IMR-90 (cell line): Measurements from ENCODE around the gene PVALEF. TPM values are rescaled to one million over a fixed set of nuclear protein-coding genes. Genes with fewer than 3 reads are reported as not detected.

Experiments
- ATAC-seq: fragments of 200-7000 bp; cut with Tn5 transposase; 2 replicates; pipeline ENCODE4 v1.9.1; 2020; ENCODE audit warnings: low read depth, mild to moderate bottlenecking, moderate library complexity
- BruUV-seq: library from RNA; stranded (reverse); fragments of 400-500 nt; replicated peaks from 2 replicates; lab custom pipeline; 2021; lab: Mats Ljungman, UMichigan
- CTCF ChIA-PET: fragments of 300-600 bp; formaldehyde crosslinking; extraction: SDS; loops from one replicate; lab custom pipeline; 2021; ENCODE audit warnings: antibody characterized with exemption; lab: Yijun Ruan, JAX
- POLR2A ChIA-PET: fragments of 300-600 bp; sonication (Branson Sonifier 250); formaldehyde crosslinking; loops from one replicate; lab custom pipeline; 2022; ENCODE audit warnings: antibody characterized with exemption; ENCODE audit not compliant: unreplicated experiment; lab: Charles Lee
- DNase-seq: peaks from one replicate; pipeline ENCODE4 v3.0.0; 2013
- H2AFZ ChIP-seq: replicated peaks from 2 replicates; pipeline ENCODE3; 2013; ENCODE audit warnings: low read length, mild to moderate bottlenecking; ENCODE audit not compliant: poor library complexity
- H2AK5ac ChIP-seq: 2 replicates; pipeline ENCODE4 v1.6.1; 2013; ENCODE audit warnings: low read depth, low read length, inconsistent platforms
- H2AK9ac ChIP-seq: replicated peaks from 2 replicates; pipeline ENCODE3; 2013; ENCODE audit warnings: mild to moderate bottlenecking, low read depth, low read length, moderate library complexity; ENCODE audit not compliant: poor library complexity
- H2BK120ac ChIP-seq: 2 replicates; pipeline ENCODE4 v1.6.1; 2013; ENCODE audit warnings: low read depth, low read length, inconsistent platforms
- H2BK15ac ChIP-seq: 3 replicates; pipeline ENCODE4 v1.6.1; 2013; ENCODE audit warnings: low read depth, low read length, inconsistent platforms
- H2BK20ac ChIP-seq: 2 replicates; pipeline ENCODE4 v1.6.1; 2013; ENCODE audit warnings: low read depth, mild to moderate bottlenecking, inconsistent platforms, low read length, moderate library complexity
- H2BK5ac ChIP-seq: 2 replicates; pipeline ENCODE4 v1.6.1; 2013; ENCODE audit warnings: mild to moderate bottlenecking, low read depth, low read length, inconsistent platforms; ENCODE audit not compliant: poor library complexity, severe bottlenecking
- H3K14ac ChIP-seq: replicated peaks from 2 replicates; pipeline ENCODE4 v1.6.1; 2013; ENCODE audit warnings: low read depth, low read length, inconsistent platforms
- H3K18ac ChIP-seq: 2 replicates; pipeline ENCODE4 v1.6.1; 2013; ENCODE audit warnings: low read depth, low read length, control low read depth
- H3K23ac ChIP-seq: 2 replicates; pipeline ENCODE4 v1.6.1; 2013; ENCODE audit warnings: low read depth, low read length, inconsistent platforms
- H3K27ac ChIP-seq: 2 replicates; pipeline ENCODE4 v1.5.1; 2013; ENCODE audit warnings: mild to moderate bottlenecking, control low read depth, low read length; ENCODE audit not compliant: insufficient read depth
- H3K27me3 ChIP-seq: 2 replicates; pipeline ENCODE4 v1.6.1; 2013; ENCODE audit warnings: low read length; ENCODE audit not compliant: control insufficient read depth, insufficient read depth
- H3K36me3 ChIP-seq: 2 replicates; pipeline ENCODE4 v1.6.1; 2013; ENCODE audit warnings: low read length, mixed read lengths; ENCODE audit not compliant: control insufficient read depth, insufficient read depth
- H3K4ac ChIP-seq: 2 replicates; pipeline ENCODE4 v1.6.1; 2013; ENCODE audit warnings: low read depth, low read length, inconsistent platforms
- H3K4me1 ChIP-seq: 2 replicates; pipeline ENCODE4 v1.6.1; 2013; ENCODE audit warnings: low read length, mixed read lengths; ENCODE audit not compliant: control insufficient read depth, insufficient read depth
- H3K4me2 ChIP-seq: 2 replicates; pipeline ENCODE4 v1.6.1; 2013; ENCODE audit warnings: low read depth, mild to moderate bottlenecking, control low read depth, low read length, moderate library complexity
- H3K4me3 ChIP-seq: 2 replicates; pipeline ENCODE4 v1.5.1; 2013; ENCODE audit warnings: low read depth, mild to moderate bottlenecking, control low read depth, low read length, moderate library complexity; ENCODE audit not compliant: insufficient read depth
- H3K56ac ChIP-seq: 2 replicates; pipeline ENCODE4 v1.6.1; 2013; ENCODE audit warnings: low read length, inconsistent platforms; ENCODE audit not compliant: insufficient read depth; ENCODE audit errors: extremely low read depth
- H3K79me1 ChIP-seq, 2 experiments: 2 replicates each; pipeline ENCODE4 v1.6.1; 2013; ENCODE audit warnings: low read length in 2 of 2, inconsistent platforms in 1 of 2, low read depth in 1 of 2
- H3K9ac ChIP-seq: 2 replicates; pipeline ENCODE4 v1.6.1; 2013; ENCODE audit warnings: low read depth, low read length, control low read depth
- H3K9me1 ChIP-seq: 2 replicates; pipeline ENCODE4 v1.6.1; 2013; ENCODE audit warnings: low read length, inconsistent platforms; ENCODE audit not compliant: insufficient read depth
- H3K9me3 ChIP-seq: 2 replicates; pipeline ENCODE4 v1.6.1; 2013; ENCODE audit warnings: low read length; ENCODE audit not compliant: control insufficient read depth, insufficient read depth
- H4K20me1 ChIP-seq: 2 replicates; pipeline ENCODE4 v1.6.1; 2013; ENCODE audit warnings: low read length, inconsistent platforms; ENCODE audit not compliant: insufficient read depth
- H4K5ac ChIP-seq: 2 replicates; pipeline ENCODE4 v1.6.1; 2013; ENCODE audit warnings: mild to moderate bottlenecking, low read depth, low read length, control low read depth
- H4K8ac ChIP-seq, 2 experiments: 2 replicates each; pipeline ENCODE4 v1.6.1; 2013; ENCODE audit warnings: low read depth in 2 of 2, low read length in 2 of 2, control low read depth in 1 of 2, inconsistent platforms in 1 of 2
- H4K91ac ChIP-seq: 2 replicates; pipeline ENCODE4 v1.6.1; 2013; ENCODE audit warnings: low read depth, low read length, inconsistent platforms; ENCODE audit not compliant: insufficient read depth
- BHLHE40 ChIP-seq: fragments of 150-350 bp; IDR thresholded peaks from 2 replicates; pipeline ENCODE4 v1.6.1; 2016; ENCODE audit warnings: mild to moderate bottlenecking, low read depth, low read length
- CEBPB ChIP-seq: IDR thresholded peaks from 2 replicates; pipeline ENCODE4 v1.6.1; 2012; ENCODE audit warnings: low read depth, low read length, improper control_type of control experiment
- CHD1 ChIP-seq: IDR thresholded peaks from 2 replicates; pipeline ENCODE4 v1.6.1; 2012; ENCODE audit warnings: low read depth, low read length, improper control_type of control experiment
- CTCF ChIP-seq: conservative IDR thresholded peaks from 2 replicates; pipeline ENCODE4 v1.5.1; 2012; ENCODE audit warnings: mild to moderate bottlenecking, low read depth, low read length, improper control_type of control experiment
- ELK1 ChIP-seq: fragments of 150-350 bp; IDR thresholded peaks from 2 replicates; pipeline ENCODE4 v1.6.1; 2016; ENCODE audit warnings: low read depth, mild to moderate bottlenecking, low read length, moderate library complexity, borderline replicate concordance
- FOS ChIP-seq: fragments of 150-350 bp; IDR thresholded peaks from 2 replicates; pipeline ENCODE4 v1.6.1; 2016; ENCODE audit warnings: low read depth, low read length
- MAFK ChIP-seq: IDR thresholded peaks from 2 replicates; pipeline ENCODE4 v1.6.1; 2012; ENCODE audit warnings: low read depth, low read length, improper control_type of control experiment
- MAZ ChIP-seq: IDR thresholded peaks from 2 replicates; pipeline ENCODE4 v1.6.1; 2012; ENCODE audit warnings: low read depth, mild to moderate bottlenecking, low read length, improper control_type of control experiment, moderate library complexity, borderline replicate concordance
- MXI1 ChIP-seq: IDR thresholded peaks from 2 replicates; pipeline ENCODE4 v1.6.1; 2012; ENCODE audit warnings: low read depth, mild to moderate bottlenecking, low read length, moderate library complexity, borderline replicate concordance
- NFE2L2 ChIP-seq: fragments of 150-350 bp; IDR thresholded peaks from 2 replicates; pipeline ENCODE4 v1.6.1; 2016; ENCODE audit warnings: low read depth, mild to moderate bottlenecking, low read length
- POLR2A ChIP-seq: IDR thresholded peaks from 2 replicates; pipeline ENCODE4 v1.6.1; 2012; ENCODE audit warnings: mild to moderate bottlenecking, low read depth, low read length
- RAD21 ChIP-seq: IDR thresholded peaks from 2 replicates; pipeline ENCODE4 v1.6.1; 2012; ENCODE audit warnings: low read length, improper control_type of control experiment
- RCOR1 ChIP-seq: IDR thresholded peaks from 2 replicates; pipeline ENCODE4 v1.6.1; 2012; ENCODE audit warnings: mild to moderate bottlenecking, low read length, improper control_type of control experiment; ENCODE audit not compliant: insufficient replicate concordance
- RFX5 ChIP-seq: IDR thresholded peaks from 2 replicates; pipeline ENCODE4 v1.8.0; 2012; ENCODE audit warnings: low read depth, mild to moderate bottlenecking, low read length, moderate library complexity
- SMC3 ChIP-seq: fragments of 150-350 bp; IDR thresholded peaks from 2 replicates; pipeline ENCODE4 v1.6.1; 2016; ENCODE audit warnings: low read depth, mild to moderate bottlenecking, antibody characterized with exemption, low read length, moderate library complexity
- USF2 ChIP-seq: fragments of 150-350 bp; IDR thresholded peaks from 2 replicates; pipeline ENCODE4 v1.6.1; 2017; ENCODE audit warnings: mild to moderate bottlenecking, antibody characterized with exemption, low read length, low read depth
- WGBS, 2 experiments: methylation state at CpG; one replicate each; pipeline versions ENCODE4 v1.1.5 to v1.1.7; 2013; ENCODE audit warnings: missing lambda C conversion rate in 2 of 2; ENCODE audit not compliant: insufficient read length in 1 of 2; ENCODE audit errors: extremely low coverage in 2 of 2; 5-methylcytosine and 5-hydroxymethylcytosine counted together
- dilution Hi-C: fragments of 300-500 bp; cut with HindIII; formaldehyde crosslinking; loops from one replicate; pipeline ENCODE4 v1.14.3; 2018; ENCODE audit warnings: low sequenced_read_pairs; ENCODE audit not compliant: unreplicated experiment
- in situ Hi-C: fragments of 300-500 bp; cut with MboI; formaldehyde crosslinking; loops from 3 replicates; pipeline ENCODE4 v1.14.3; 2019; ENCODE audit warnings: low sequenced_read_pairs, inconsistent platforms, mixed read lengths
- intact Hi-C: fragments of 100-400 bp; cut with micrococcal nuclease; formaldehyde crosslinking; loops from 2 replicates; pipeline ENCODE4 v1.10.0; 2022
- polyA plus RNA-seq, 3 experiments: library from polyadenylated mRNA; depleted of rRNA; stranded (reverse); fragments of >200 nt; gene quantifications; 2 replicates each; pipeline ENCODE4 v1.2.3, GENCODE V29; 2012; ENCODE audit warnings: low replicate concordance in 1 of 3
- total RNA-seq: library from RNA; depleted of rRNA; stranded (reverse); fragments of >200 nt; gene quantifications from 2 replicates; pipeline ENCODE4 v1.2.3, GENCODE V29; 2012

PVALEF gene
- total and polyA plus RNA-seq, 2 of the 4 experiments (the other 2 are of a cell fraction) = not detected

GRCh38 chr17:81198826-81199481 is 33.6 kb downstream of the PVALEF start:
- no peak for ATAC-seq
- Histone ChIP-seq H2BK15ac (no peak overlapping the region), H3K56ac (no peak overlapping the region), H4K91ac (no peak overlapping the region), H3K27me3 (no peaks in the 10 kb centered on the region), H3K9me1 (no peaks in the 10 kb centered on the region), H4K5ac (no peak overlapping the region), H4K8ac (no peak overlapping the region), H3K4me2 (no peak overlapping the region), H2AFZ (no peak overlapping the region), H3K4me1 (no peaks in the 10 kb centered on the region), H3K23ac (no peak overlapping the region), H3K9ac (no peak overlapping the region), H3K4me3 (no peak overlapping the region), H2AK9ac (peak overlapping the region; percentile 42), H2BK120ac (no peak overlapping the region), H2BK20ac (no peak overlapping the region), H3K18ac (no peak overlapping the region), H2AK5ac (no peak overlapping the region), H3K14ac (no peak overlapping the region), H3K27ac (no peak overlapping the region), H3K36me3 (peaks cover 8% of the 10 kb centered on the region), H2BK5ac (no peak overlapping the region), H3K4ac (no peak overlapping the region), H3K9me3 (no peaks in the 10 kb centered on the region), H4K20me1 (no peaks in the 10 kb centered on the region; the same call in 1 of the 2 replicates), H3K79me1 (no peaks in the 10 kb centered on the region)
- in situ Hi-C loops = no loop called here
- DNase-seq = no peak
- ChIA-PET CTCF (interaction anchor here (0.7 kb wide), 1 partner anchor 20 kb away, joined by 3 read pairs; no protein-coding TSS in a partner anchor), POLR2A (no interaction called here)
- intact Hi-C loops = no loop called here
- 91% methylated on average over 9 of the region's 22 CpGs; no CpG with 5 or more reads in 1 of the 2 experiments for WGBS, 2 experiments
- BruUV-seq = no TSS peak
- dilution Hi-C loops = no loop called here
- no peak for TF ChIP-seq BHLHE40
- TF ChIP-seq ELK1 = no peak
- TF ChIP-seq POLR2A = no peak
- TF ChIP-seq RCOR1 = no peak
- no peak for TF ChIP-seq MAZ
- TF ChIP-seq MXI1 = no peak
- no peak for TF ChIP-seq RFX5
- TF ChIP-seq USF2 = no peak
- TF ChIP-seq SMC3 = no peak
- TF ChIP-seq FOS = no peak
- TF ChIP-seq CTCF = no peak
- no peak for TF ChIP-seq RAD21
- TF ChIP-seq NFE2L2 = no peak
- no peak for TF ChIP-seq CEBPB
- no peak for TF ChIP-seq CHD1
- no peak for TF ChIP-seq MAFK
